GM21825 (cell line): Measurements from ENCODE around the gene MYO9A.

ENCODE experiments used
- ATAC-seq: cut with Tn5 transposase; IDR thresholded peaks from one replicate; pipeline ENCODE4 v1.9.1; 2021; ENCODE audit warnings: mild to moderate bottlenecking, moderate library complexity; ENCODE audit not compliant: unreplicated experiment

Gene MYO9A

GRCh38 chr15:71812966-71813722, 304.8 kb downstream of the MYO9A start:
- ATAC-seq, result no peak

GRCh38 chr15:71811752-71812735, 305.9 kb downstream of the MYO9A start:
- no peak for ATAC-seq

- no peak for ATAC-seq
These were observed 306.8 kb downstream of the MYO9A start for GRCh38 chr15:71811036-71811736.

GRCh38 chr15:71810256-71811035, 307.5 kb downstream of the MYO9A start, which contains the start of gene NR2E3:
Gene NR2E3, plus strand, starts transcription at chr15:71810554. Its CDS starts 190 bp downstream, at chr15:71810744.
- ATAC-seq, result no peak

- ATAC-seq, result no peak
These were observed 308.6 kb downstream of the MYO9A start for GRCh38 chr15:71809346-71809745.

GRCh38 chr15:71808311-71809020, 309.5 kb downstream of the MYO9A start:
- no peak for ATAC-seq

GRCh38 chr15:71807691-71808091, 310.3 kb downstream of the MYO9A start:
- no peak for ATAC-seq

GRCh38 chr15:71807125-71807629, 310.8 kb downstream of the MYO9A start:
- no peak for ATAC-seq

GRCh38 chr15:71806452-71806931, 311.5 kb downstream of the MYO9A start:
- no peak for ATAC-seq

GRCh38 chr15:71804695-71805470, 313.1 kb downstream of the MYO9A start:
- no peak for ATAC-seq

- no peak for ATAC-seq
These were observed 313.7 kb downstream of the MYO9A start for GRCh38 chr15:71804226-71804625.

- ATAC-seq, result no peak
These were observed 315.2 kb downstream of the MYO9A start for GRCh38 chr15:71802770-71803169.

- no peak for ATAC-seq
These were observed 315.9 kb downstream of the MYO9A start for GRCh38 chr15:71801935-71802655.

- ATAC-seq, result no peak
These were observed 316.9 kb downstream of the MYO9A start for GRCh38 chr15:71800835-71801745.

GRCh38 chr15:71800190-71800589, 317.8 kb downstream of the MYO9A start:
- no peak for ATAC-seq

- ATAC-seq, result no peak
These were observed 319.3 kb downstream of the MYO9A start for GRCh38 chr15:71798641-71799040.

GRCh38 chr15:71792521-71792920, 325.4 kb downstream of the MYO9A start:
- ATAC-seq, result no peak
